Activated CD4-positive, alpha-beta T cell treated with anti-CD3 and anti-CD28 coated beads for 36 hours (primary cell): ENCODE measurements around the gene ELFN1. TPM values are rescaled to one million over a fixed set of nuclear protein-coding genes. Genes with fewer than 3 reads are reported as not detected.

ENCODE experiments used
- ATAC-seq: fragments of 200-7000 bp; cut with Tn5 transposase; one replicate; pipeline ENCODE4 v1.10.0; 2021; ENCODE audit warnings: mild to moderate bottlenecking, moderate library complexity
- CTCF ChIA-PET: fragments of 350-600 bp; sonication (Branson Sonifier 250); formaldehyde crosslinking; loops from one replicate; lab custom pipeline; 2021; ENCODE audit warnings: antibody characterized with exemption; lab: Charles Lee
- POLR2A ChIA-PET: fragments of 350-600 bp; sonication (Branson Sonifier 250); formaldehyde crosslinking; loops from one replicate; lab custom pipeline; 2021; ENCODE audit warnings: antibody characterized with exemption, inconsistent platforms; lab: Charles Lee
- DNase-seq: peaks from one replicate; pipeline ENCODE4 v3.0.0-alpha.2; 2020
- H3K27ac Mint-ChIP-seq: one replicate; pipeline ENCODE4 v1.8.0; 2021; ENCODE audit warnings: mixed read lengths
- H3K27me3 Mint-ChIP-seq: one replicate; pipeline ENCODE4 v1.8.0; 2021; ENCODE audit warnings: mixed read lengths
- H3K36me3 Mint-ChIP-seq: one replicate; pipeline ENCODE4 v1.8.0; 2021; ENCODE audit warnings: low read depth, mixed read lengths
- H3K4me1 Mint-ChIP-seq: one replicate; pipeline ENCODE4 v1.8.0; 2021; ENCODE audit warnings: mixed read lengths
- H3K4me3 Mint-ChIP-seq: one replicate; pipeline ENCODE4 v1.8.0; 2021; ENCODE audit warnings: mild to moderate bottlenecking, moderate library complexity, mixed read lengths
- H3K9me3 Mint-ChIP-seq: one replicate; pipeline ENCODE4 v1.8.0; 2021; ENCODE audit warnings: low read depth, mixed read lengths
- intact Hi-C, 2 experiments: fragments of 100-400 bp; cut with DNase I in 1 of 2; cut with micrococcal nuclease in 1 of 2; formaldehyde crosslinking; loops; one replicate each; pipeline versions ENCODE4 v1.14.2 to v1.15.1; 2022 to 2024; cut with DNase I, micrococcal nuclease
- total RNA-seq, 2 experiments: library from RNA; stranded (reverse); gene quantifications; one replicate each; pipeline ENCODE4 v1.2.3, GENCODE V29; 2021

The ELFN1 gene
- total RNA-seq, 2 experiments from 2014 or later: 0.05 to 0.09 TPM

- no peak for ATAC-seq
- intact Hi-C loops: loop anchor here in 1 of 2 experiments (5.0 kb wide), 1 partner anchor 131 kb away; no protein-coding TSS in a partner anchor
- CTCF ChIA-PET: no interaction called here
Observed at GRCh38 chr7:1708596-1709251, 38.6 kb downstream of the ELFN1 start.

GRCh38 chr7:1709281-1709680 lies 39.2 kb downstream of the ELFN1 start:
- H3K9me3 Mint-ChIP-seq: peaks cover 5% of the 10 kb centered on the region
- no peaks in the 10 kb centered on the region for H3K27me3 Mint-ChIP-seq
- no peak overlapping the region for H3K27ac Mint-ChIP-seq
- H3K4me3 Mint-ChIP-seq: no peak overlapping the region
- ATAC-seq: no peak
- no peak for DNase-seq
- intact Hi-C loops: loop anchor here in 1 of 2 experiments (5.0 kb wide), 1 partner anchor 132 kb away; no protein-coding TSS in a partner anchor
- CTCF ChIA-PET: interaction anchor here (0.9 kb wide), 1 partner anchor 11 kb away, joined by 3 read pairs; no protein-coding TSS in a partner anchor
- POLR2A ChIA-PET: no interaction called here
- no peaks in the 10 kb centered on the region for H3K4me1 Mint-ChIP-seq
- no peaks in the 10 kb centered on the region for H3K36me3 Mint-ChIP-seq

More at GRCh38 chr7:1708596-1709251, 38.6 kb downstream of the ELFN1 start:
- Mint-ChIP-seq H3K4me1 (no peaks in the 10 kb centered on the region), H3K4me3 (no peak overlapping the region), H3K9me3 (peaks cover 5% of the 10 kb centered on the region), H3K27me3 (no peaks in the 10 kb centered on the region), H3K36me3 (no peaks in the 10 kb centered on the region), H3K27ac (no peak overlapping the region)
- POLR2A ChIA-PET: no interaction called here
- no peak for DNase-seq

GRCh38 chr7:1709900-1710299 lies 39.8 kb downstream of the ELFN1 start:
- intact Hi-C loops: loop anchor here in 1 of 2 experiments (5.0 kb wide), 1 partner anchor 133 kb away; no protein-coding TSS in a partner anchor
- Mint-ChIP-seq H3K36me3 (no peaks in the 10 kb centered on the region), H3K27me3 (no peaks in the 10 kb centered on the region), H3K9me3 (peaks cover 5% of the 10 kb centered on the region), H3K4me3 (no peak overlapping the region), H3K4me1 (no peaks in the 10 kb centered on the region), H3K27ac (no peak overlapping the region)
- no peak for DNase-seq
- CTCF ChIA-PET: interaction anchor here (0.6 to 0.9 kb wide), 2 partner anchors 12 to 60 kb away, joined by 3 read pairs; no protein-coding TSS in a partner anchor
- POLR2A ChIA-PET: no interaction called here
- ATAC-seq: no peak

- CTCF ChIA-PET: no interaction called here
- Mint-ChIP-seq H3K27me3 (no peaks in the 10 kb centered on the region), H3K4me1 (no peaks in the 10 kb centered on the region), H3K36me3 (no peaks in the 10 kb centered on the region), H3K9me3 (peaks cover 5% of the 10 kb centered on the region), H3K27ac (no peak overlapping the region), H3K4me3 (no peak overlapping the region)
- intact Hi-C loops: no loop called here
- no peak for ATAC-seq
- DNase-seq: no peak
- POLR2A ChIA-PET: no interaction called here
Observed at GRCh38 chr7:1710936-1711335, 40.9 kb downstream of the ELFN1 start.

GRCh38 chr7:1712907-1713501 lies 42.9 kb downstream of the ELFN1 start:
- no peak overlapping the region for H3K27ac Mint-ChIP-seq
- H3K9me3 Mint-ChIP-seq: peaks cover 5% of the 10 kb centered on the region
- H3K27me3 Mint-ChIP-seq: no peaks in the 10 kb centered on the region
- no peak for DNase-seq
- intact Hi-C loops: no loop called here
- CTCF ChIA-PET: interaction anchor here (0.6 to 0.7 kb wide), 2 partner anchors 69 to 84 kb away, joined by 3 read pairs; no protein-coding TSS in a partner anchor
- H3K4me3 Mint-ChIP-seq: no peak overlapping the region
- POLR2A ChIA-PET: no interaction called here
- no peak for ATAC-seq
- peaks cover 7% of the 10 kb centered on the region for H3K4me1 Mint-ChIP-seq
- H3K36me3 Mint-ChIP-seq: no peaks in the 10 kb centered on the region

- H3K4me3 Mint-ChIP-seq: no peak overlapping the region
- H3K36me3 Mint-ChIP-seq: no peaks in the 10 kb centered on the region
- ATAC-seq: no peak
- ChIA-PET POLR2A (no interaction called here), CTCF (no interaction called here)
- DNase-seq: no peak
- H3K4me1 Mint-ChIP-seq: peaks cover 7% of the 10 kb centered on the region
- intact Hi-C loops: no loop called here
- no peaks in the 10 kb centered on the region for H3K27me3 Mint-ChIP-seq
- H3K9me3 Mint-ChIP-seq: peaks cover 5% of the 10 kb centered on the region
- H3K27ac Mint-ChIP-seq: no peak overlapping the region
Observed at GRCh38 chr7:1713502-1714484, 43.7 kb downstream of the ELFN1 start.

GRCh38 chr7:1714583-1715330 lies 44.7 kb downstream of the ELFN1 start:
- ATAC-seq: no peak
- no peak for DNase-seq
- ChIA-PET CTCF (no interaction called here), POLR2A (no interaction called here)
- Mint-ChIP-seq H3K36me3 (no peaks in the 10 kb centered on the region), H3K27me3 (no peaks in the 10 kb centered on the region), H3K9me3 (no peaks in the 10 kb centered on the region), H3K4me3 (no peak overlapping the region), H3K27ac (no peak overlapping the region), H3K4me1 (peaks cover 7% of the 10 kb centered on the region)
- intact Hi-C loops: no loop called here

- intact Hi-C loops: no loop called here
- Mint-ChIP-seq H3K4me3 (no peak overlapping the region), H3K9me3 (no peaks in the 10 kb centered on the region), H3K27ac (no peak overlapping the region), H3K27me3 (no peaks in the 10 kb centered on the region), H3K36me3 (no peaks in the 10 kb centered on the region), H3K4me1 (peaks cover 7% of the 10 kb centered on the region)
- ChIA-PET CTCF (no interaction called here), POLR2A (no interaction called here)
- no peak for ATAC-seq
- no peak for DNase-seq
Observed at GRCh38 chr7:1715331-1715625, 45.2 kb downstream of the ELFN1 start.

GRCh38 chr7:1715671-1716074 lies 45.6 kb downstream of the ELFN1 start:
- ATAC-seq (no peak), DNase-seq (no peak)
- H3K4me1 Mint-ChIP-seq: peaks cover 7% of the 10 kb centered on the region
- intact Hi-C loops: no loop called here
- ChIA-PET CTCF (no interaction called here), POLR2A (no interaction called here)
- no peaks in the 10 kb centered on the region for H3K36me3 Mint-ChIP-seq
- no peaks in the 10 kb centered on the region for H3K9me3 Mint-ChIP-seq
- no peak overlapping the region for H3K27ac Mint-ChIP-seq
- H3K27me3 Mint-ChIP-seq: no peaks in the 10 kb centered on the region
- H3K4me3 Mint-ChIP-seq: no peak overlapping the region

- peak; percentile 43 for ATAC-seq
Observed at GRCh38 chr7:1716263-1717094, 46.4 kb downstream of the ELFN1 start.

More at GRCh38 chr7:1716263-1717094, 46.4 kb downstream of the ELFN1 start:
- ChIA-PET CTCF (no interaction called here), POLR2A (no interaction called here)
- H3K36me3 Mint-ChIP-seq: no peaks in the 10 kb centered on the region
- peaks cover 7% of the 10 kb centered on the region for H3K4me1 Mint-ChIP-seq
- DNase-seq: peak; percentile 30
- no peaks in the 10 kb centered on the region for H3K27me3 Mint-ChIP-seq
- no peak overlapping the region for H3K27ac Mint-ChIP-seq
- intact Hi-C loops: no loop called here
- no peaks in the 10 kb centered on the region for H3K9me3 Mint-ChIP-seq
- H3K4me3 Mint-ChIP-seq: no peak overlapping the region
